HG03439 (cell line): Measurements from ENCODE around the gene SARS2.

Source experiments
- ATAC-seq: cut with Tn5 transposase; IDR thresholded peaks from one replicate; pipeline ENCODE4 v1.9.1; 2021; ENCODE audit warnings: mild to moderate bottlenecking, moderate library complexity; ENCODE audit not compliant: unreplicated experiment

SARS2 gene

GRCh38 chr19:38868551-38868950 is 62.0 kb downstream of the SARS2 start:
- ATAC-seq, result no peak

GRCh38 chr19:38867171-38867780 is 63.3 kb downstream of the SARS2 start:
- no peak for ATAC-seq
